ENCODE data around the gene MAP2K7.
"Not testable (repeated sequence)": the region's sequence is repeated elsewhere in the genome, so short reads cannot be mapped to it uniquely, and the experiment has no call there.

Gene MAP2K7

GRCh38 chr19:7903244-7904073, at the start of gene MAP2K7:
MAP2K7 (plus strand) TSS chr19:7903877; CDS start chr19:7903945, 68 bp downstream.
- DNase-seq, result peak; percentile 99 to 100

DNA sequence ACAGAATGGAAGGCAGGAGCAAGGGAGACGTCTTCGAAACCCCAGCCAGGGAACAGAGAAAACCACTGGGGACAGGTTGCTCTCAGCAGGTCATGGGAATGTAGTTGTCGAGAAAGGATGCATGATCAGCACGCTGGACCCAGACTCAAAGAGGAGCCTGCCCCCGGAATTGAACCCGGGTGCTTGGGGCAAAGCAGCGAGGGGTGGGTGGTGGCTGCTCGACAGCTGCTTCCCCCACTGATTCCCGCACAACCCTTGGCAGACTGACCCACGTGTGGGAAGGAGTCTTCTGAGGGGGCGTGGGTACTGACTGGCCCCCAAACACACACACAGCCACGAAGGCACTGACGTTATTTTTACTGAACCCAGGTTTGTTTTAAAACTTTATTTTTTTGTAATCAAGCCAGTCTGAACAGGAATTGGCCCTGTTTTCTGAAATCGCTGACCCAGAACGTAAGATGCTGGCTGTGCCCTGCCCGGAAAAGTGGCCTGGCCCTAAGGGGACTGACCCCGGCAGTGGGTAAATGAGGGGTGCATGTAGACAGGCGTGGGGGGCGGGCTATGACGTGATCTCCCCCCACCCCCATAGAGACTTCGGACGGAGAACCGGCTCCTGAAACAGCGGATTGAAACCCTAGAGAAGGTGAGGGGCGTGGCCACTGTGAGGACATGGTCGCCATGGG, 48.1 kb upstream of the MAP2K7 start:
- no peak for DNase-seq

GRCh38 chr19:7856109-7856591, 47.5 kb upstream of the MAP2K7 start:
- no peak for DNase-seq

DNA sequence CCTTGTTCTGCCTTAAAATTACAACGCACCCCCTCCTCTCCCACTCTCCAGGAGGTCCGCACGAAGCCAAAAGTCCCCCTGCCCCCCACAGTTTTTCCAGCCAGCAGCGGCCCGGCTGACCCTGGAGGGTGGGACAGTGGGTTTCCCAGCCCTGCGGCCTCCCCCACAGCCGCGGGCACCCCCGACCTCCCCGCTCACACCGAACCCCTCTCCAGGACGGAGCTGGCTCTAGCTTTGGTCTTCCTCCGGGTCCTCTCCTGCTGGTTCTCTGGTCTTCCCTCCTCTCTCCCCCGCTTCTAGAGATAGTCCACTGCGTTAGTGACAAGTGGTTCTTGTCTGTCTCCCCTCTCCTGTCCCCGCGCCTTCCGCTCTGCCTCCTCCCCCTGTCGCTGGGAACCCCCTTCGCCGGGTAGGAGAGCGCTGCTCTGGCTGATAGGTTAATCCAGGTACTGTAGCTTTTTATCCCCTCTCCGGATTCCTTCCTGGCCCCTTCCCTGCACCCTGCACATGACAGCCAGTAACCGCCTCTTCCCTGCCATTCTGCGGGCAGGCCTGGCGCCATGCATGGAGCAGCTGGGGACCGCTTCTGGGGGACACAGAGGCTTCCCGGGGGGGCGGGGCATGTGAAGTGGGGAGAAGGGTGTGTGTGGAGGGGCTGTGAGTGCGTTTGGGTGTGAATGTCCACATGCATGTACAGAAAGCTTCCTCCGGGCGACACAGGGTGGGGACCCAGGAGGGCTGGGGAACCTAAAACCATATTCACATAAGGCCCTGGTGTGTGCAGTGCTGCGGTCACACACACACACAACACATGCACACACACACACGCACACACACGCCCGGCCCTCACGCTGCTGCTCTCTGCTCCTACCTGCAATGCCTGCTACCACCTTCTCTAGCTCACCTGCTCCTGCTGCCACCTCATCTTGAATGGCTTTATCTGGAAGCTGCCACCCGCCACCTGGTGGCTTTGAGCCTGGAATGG, 46.7 kb upstream of the MAP2K7 start:
- DNase-seq, result no peak

- no peak for DNase-seq
These were observed 46.0 kb upstream of the MAP2K7 start for GRCh38 chr19:7857727-7858108.

DNA sequence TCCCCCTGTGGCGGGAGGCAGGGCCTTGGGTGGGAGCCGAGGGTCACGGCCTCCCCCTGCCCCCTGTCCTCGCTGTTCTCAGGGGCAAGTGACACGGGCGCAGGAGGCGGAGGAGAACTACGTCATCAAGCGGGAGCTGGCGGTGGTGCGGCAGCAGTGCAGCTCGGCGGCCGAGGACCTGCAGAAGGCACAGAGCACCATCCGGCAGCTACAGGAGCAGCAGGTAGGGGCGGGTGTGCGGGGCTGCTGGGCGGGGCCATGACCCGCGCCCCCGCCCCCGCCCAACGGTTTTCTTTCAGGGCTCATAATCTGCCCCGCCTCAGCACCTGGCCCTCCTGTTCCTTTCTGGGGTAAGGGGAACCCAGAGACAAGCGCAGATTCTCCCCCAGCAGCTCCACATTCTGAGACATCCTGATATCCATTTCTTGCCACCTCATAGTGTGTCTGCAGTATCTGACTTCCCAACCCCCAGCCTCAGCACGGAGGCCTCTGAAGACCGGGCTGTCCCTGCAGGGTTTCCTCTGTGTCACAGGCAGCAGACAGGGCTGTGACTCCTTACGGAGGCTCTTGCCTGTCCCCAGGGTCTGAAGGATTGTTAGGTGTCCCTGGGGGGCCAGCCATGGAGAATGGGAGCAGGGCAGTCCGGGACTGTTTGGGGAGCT, 45.4 kb upstream of the MAP2K7 start:
- no peak for DNase-seq

DNA sequence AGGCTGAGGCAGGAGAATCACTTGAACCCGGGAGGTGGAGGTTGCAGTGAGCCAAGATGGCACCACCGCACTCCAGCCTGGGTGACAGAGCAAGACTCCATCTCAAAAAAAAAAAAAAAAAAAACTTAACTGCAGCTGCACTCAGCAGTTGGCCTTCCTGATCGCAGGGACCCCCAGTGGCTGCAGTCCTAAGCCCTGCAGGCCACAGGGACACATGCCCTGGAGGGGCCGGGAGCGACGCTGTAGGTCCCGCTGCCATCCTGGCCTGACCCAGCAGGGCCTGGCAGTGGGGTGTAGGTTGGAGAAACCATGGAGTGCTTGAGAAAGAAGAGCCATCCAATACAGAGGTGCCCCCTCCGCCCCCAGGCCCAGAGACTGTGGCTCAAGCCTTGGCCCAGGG, 44.6 kb upstream of the MAP2K7 start:
- DNase-seq, result not testable (repeated sequence)

GRCh38 chr19:7859831-7860713, 43.6 kb upstream of the MAP2K7 start:
- DNase-seq, result no peak

DNA sequence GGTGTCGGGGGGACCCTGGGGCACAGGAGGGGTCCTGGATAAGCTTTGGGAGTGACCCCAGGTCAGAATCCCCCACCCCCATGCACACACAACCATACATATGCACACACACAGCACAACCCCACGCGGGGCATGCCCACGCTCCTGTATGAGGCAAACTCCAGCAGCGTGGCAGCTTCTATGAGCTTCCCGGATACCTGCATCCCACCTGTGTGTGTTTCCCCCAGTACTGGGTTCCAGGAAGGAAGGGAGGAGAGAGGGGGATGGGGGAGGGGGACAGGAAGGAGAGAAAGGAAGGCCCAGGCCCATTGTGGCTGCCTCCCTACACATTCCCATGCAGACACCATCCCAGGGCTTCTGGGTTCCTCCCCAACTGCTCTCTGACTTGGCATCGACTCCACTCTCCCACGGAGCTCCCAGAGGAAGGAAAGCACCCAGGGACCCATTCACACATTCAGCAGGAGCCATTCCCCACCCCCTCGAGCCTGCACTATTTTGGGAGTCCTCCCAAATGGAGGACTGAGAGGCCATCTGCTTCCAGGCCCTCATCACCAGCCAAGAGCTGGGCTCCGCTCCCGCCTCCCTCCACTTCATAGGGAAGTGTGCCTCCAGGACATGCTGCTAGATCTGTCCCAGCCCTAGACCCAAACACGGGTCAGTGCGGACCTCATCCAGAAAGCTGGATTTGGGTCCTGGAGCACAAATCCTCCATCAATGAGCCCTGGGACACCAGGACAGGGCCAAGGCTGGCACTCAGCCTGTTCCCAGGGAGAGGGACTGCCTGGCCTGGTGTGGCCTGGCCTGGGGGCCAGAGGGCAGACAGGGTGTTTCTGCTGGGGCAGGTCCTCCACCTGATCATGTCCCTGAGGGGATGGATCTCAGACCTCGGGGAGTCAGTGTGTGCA, 42.7 kb upstream of the MAP2K7 start:
- DNase-seq, result peak; percentile 22 to 66

- DNase-seq, result no peak
These were observed 41.9 kb upstream of the MAP2K7 start for GRCh38 chr19:7861619-7862412.

DNA sequence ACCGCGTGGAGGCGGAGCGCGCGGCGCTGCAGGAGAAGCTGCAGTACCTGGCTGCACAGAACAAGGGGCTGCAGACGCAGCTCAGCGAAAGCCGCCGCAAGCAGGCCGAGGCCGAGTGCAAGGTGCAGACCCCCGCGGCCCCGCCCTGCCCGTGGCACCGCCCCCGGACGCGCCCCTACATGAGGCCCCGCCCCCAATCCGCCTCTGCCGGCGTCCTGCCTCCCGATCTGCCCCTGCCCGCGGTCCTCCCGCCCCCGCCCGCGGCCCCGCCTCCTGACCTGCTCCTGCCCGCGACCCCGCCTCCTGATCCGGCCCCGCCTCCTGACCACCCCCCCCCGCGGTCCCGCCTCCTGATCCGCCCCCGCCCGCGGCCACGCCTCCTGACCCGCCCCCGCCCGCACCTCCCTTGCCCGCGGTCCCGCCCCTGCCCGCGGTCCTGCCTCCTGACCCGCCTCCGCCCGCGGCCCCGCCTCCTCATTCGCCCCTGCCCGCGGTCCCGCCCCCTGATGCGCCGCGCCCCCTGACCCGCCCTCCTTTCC, 41.2 kb upstream of the MAP2K7 start:
- DNase-seq, result no peak

- DNase-seq, result no peak
These were observed 40.3 kb upstream of the MAP2K7 start for GRCh38 chr19:7863157-7863970.

GRCh38 chr19:7863971-7864689, 39.5 kb upstream of the MAP2K7 start:
- no peak for DNase-seq

GRCh38 chr19:7864690-7865074, 39.0 kb upstream of the MAP2K7 start:
- DNase-seq, result no peak

- DNase-seq, result no peak
These were observed 38.3 kb upstream of the MAP2K7 start for GRCh38 chr19:7865262-7865911.

GRCh38 chr19:7866399-7867091, 37.1 kb upstream of the MAP2K7 start:
- DNase-seq, result no peak
